Stimulated activated CD8-positive, alpha-beta memory T cell treated with anti-CD3 and anti-CD28 coated beads, Interleukin-7, amount 100 ng/mL, for 48 hours (primary cell): Measurements from ENCODE around the gene ZSWIM6.

Experiments
- DNase-seq, 2 donors: peaks; one replicate each; pipeline ENCODE4 v3.0.0-alpha.2; 2020; ENCODE audit warnings: low read depth in 1 of 2; ENCODE audit errors: extremely low read depth in 1 of 2

ZSWIM6 gene

DNA sequence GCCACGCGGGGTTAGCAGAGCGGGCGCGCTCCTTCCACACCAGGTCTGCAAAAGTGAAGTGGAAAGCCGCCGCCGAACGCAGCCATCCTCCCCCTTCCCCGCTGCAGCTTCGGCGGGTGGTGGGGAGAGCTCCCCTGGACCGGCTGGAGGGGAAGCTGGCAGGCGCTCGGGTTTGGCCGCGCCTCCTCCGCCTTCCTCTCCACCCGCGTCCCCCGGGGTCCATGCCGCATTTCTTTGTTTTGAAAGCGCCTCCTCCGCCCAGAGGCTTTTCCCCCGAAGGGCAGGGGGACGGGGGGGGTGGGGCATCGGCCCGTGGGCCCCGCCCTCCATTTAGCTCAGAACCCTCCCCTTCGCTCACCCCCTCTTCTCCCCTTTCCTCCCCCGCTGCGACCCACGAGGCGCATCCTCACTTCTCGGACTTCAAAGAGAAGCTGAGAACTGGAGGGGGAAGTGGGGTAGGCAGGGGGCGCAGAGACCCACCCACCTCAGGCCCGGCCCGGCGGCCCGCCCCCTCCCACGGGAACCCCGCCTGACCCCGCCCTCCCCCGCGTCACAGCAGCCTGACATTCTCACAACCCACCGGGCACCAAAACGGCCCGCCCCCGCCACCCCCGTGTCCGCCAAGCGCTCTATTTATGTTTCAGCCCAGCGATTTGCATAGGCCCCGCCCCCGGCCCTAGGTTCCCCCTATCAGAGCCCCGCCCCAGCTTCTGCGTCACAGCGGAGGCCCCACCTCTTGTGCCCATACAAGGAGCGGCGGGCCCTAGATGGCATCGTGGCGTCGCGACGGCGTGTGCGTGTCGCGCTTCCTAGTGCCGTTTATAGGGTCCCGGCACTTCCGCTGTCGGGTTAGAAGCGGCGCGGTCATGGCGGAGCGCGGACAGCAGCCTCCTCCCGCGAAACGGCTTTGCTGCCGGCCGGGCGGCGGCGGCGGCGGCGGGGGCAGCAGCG, at the start of gene ZSWIM6:
Gene ZSWIM6 (plus strand): TSS at position 852 of the 951 bp plus-strand sequence. CDS start 15 bp downstream, at position 867.
- peak; percentile 91 to 97 for DNase-seq

GRCh38 chr5:61283471-61283870, 48.6 kb upstream of the ZSWIM6 start:
- DNase-seq, result no peak

- DNase-seq, result no peak
Observed at GRCh38 chr5:61285531-61285930, 46.5 kb upstream of the ZSWIM6 start.

GRCh38 chr5:61286446-61287132, 45.5 kb upstream of the ZSWIM6 start:
- no peak for DNase-seq

DNA sequence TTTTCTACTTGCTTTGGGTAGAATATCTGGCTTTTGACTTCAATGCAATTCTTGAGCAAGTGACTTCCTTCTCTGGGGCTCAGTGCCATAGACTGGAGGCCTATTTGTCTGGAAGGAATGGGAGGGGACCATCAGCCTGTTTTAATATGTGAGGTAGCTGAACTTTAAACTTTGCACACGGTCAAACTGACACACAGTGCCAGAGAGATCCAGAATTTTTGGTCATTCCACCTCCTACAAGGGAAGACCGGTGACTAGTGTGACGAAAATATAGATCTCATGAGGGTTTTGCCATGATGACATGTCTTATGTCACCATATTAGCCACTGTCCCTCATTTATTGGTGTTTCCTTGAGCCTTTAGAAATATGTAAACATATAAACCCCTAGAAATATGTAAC, 44.6 kb upstream of the ZSWIM6 start:
- no peak for DNase-seq

GRCh38 chr5:61289241-61289640, 42.8 kb upstream of the ZSWIM6 start:
- DNase-seq, result no peak

DNA sequence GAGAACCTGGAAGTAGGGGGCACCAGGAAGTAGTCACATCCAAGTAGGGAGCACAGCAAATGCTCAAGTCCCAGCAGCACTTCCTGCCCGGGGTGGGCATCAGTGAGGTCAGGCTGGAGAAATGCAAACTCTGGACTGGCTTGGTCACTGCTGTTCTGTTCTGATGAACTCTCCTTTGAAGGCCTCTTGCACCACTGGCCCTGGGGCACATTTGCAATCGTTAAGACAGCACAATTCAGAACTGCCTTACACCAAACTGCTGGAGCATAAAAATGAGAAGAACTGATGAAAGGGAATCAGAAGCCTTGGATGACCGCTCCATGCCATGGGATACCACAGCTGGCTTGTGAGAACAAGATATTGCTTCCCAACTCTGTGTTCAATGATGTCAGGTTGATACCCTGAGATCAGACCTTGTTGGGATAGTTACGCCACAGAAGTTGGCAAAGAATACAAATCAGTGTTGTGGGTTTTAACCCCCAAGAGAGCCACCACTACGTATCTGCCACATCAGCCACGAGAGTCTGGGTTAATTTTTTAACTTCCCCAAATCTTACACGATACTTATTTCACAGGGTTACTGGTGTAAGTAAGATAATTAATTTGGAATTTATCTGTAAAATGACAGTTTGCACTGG, 42.3 kb upstream of the ZSWIM6 start:
- DNase-seq, result no peak

DNA sequence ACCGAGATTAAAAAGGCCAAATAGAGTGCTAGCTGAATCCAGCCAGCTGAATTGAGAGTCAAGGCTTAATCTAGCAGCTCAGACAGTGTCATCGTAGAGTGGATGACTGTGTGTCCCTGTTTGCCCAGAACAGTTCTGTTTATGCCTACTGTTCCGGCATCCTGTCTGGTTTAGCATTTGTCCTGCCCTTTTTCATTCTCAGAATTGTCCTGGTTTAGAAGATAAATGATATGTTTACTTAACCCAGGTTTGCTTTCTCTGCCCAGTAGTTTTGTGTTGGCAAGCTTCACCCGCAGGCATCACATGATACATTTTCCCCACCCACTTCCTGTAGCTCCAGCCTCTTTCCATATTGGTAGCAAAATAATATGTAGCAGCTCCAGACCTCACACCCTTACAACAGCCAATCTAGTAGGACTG, 41.3 kb upstream of the ZSWIM6 start:
- DNase-seq, result no peak

DNA sequence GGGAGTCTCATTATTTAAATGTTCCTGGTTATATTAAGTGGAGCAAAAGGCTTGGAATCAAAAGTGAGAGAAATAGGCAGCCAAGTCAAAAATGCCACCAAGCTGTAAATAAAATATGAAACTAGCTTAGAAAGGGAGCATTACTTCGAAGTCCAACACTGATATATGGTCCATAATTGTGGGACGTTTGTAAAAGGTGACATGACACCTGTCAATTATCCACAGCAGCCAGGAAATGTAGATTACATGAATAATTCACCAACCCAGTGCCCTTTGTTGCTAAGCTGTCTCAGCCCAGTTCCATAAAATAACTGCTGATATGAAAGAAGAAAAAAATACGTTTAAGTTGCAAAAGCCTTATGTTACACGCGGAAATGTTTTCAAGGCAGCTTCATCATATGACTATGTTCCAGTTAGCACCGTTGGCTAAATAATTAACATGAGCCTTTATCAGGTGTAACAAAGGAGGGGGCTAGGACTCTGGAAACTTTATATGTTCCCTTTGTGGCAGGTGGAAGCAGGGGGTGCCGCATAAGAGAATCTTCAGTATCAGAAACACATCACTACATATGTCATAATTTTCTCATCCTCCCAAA, 39.9 kb upstream of the ZSWIM6 start:
- no peak for DNase-seq

GRCh38 chr5:61293071-61293470, 39.0 kb upstream of the ZSWIM6 start:
- DNase-seq, result no peak

DNA sequence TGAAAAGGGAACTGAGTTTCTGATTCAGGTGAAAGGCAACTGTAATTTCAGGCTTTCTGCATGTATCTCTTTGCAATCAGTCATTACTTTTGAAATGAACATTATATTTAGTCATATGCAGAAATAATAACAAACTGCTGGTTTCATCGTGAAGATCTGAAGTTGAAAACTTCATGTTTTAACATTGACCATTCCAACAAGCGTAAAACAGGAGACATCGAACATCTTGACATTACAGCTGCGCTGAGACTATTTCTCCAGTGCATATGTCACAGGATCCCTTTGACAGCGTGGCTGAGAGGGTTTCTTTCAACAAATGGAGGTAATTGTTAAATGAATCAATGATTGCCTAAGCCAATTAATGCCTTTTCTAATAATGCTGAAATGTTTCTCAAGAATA, 38.2 kb upstream of the ZSWIM6 start:
- no peak for DNase-seq

GRCh38 chr5:61295365-61295764, 36.7 kb upstream of the ZSWIM6 start:
- no peak for DNase-seq

DNA sequence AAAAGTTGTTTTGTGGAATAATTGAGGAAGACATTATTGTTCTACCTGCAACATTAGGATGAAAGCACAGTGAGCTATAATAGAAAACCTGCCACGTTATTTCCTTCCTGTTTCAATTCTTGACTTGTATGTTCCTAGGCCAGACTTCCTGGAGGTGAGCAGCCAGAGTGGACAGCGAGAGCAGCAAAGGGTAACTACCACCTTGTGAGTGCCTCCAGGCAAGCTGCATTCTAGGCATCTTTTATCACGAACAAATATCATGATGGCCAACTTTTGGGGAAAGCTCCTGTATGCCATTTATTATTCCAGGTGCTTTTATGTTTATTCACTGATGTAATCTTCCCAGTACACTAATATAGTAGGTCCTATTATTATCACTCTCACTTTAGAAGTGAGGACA, 34.0 kb upstream of the ZSWIM6 start:
- DNase-seq, result no peak

DNA sequence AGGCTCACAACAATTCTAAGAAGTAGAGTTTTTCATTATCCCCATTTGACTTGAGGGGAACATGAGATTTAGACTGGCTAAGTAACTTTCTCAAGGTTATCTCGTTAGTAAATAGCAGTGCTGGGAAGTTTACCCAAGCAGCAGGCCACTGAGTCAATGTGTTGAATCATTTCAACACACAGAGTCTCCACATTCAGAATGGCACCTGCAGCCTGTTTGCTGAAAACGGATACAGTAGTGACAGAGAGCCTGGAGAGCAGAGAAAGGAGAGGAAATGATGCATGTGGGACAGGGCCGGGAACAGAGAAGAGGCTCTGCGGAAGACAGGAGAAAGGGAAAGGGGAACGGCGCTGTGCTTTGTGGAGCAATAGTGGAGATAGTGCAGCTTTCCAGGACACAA, 33.5 kb upstream of the ZSWIM6 start:
- no peak for DNase-seq

- no peak for DNase-seq
Observed at GRCh38 chr5:61299261-61299681, 32.8 kb upstream of the ZSWIM6 start.

DNA sequence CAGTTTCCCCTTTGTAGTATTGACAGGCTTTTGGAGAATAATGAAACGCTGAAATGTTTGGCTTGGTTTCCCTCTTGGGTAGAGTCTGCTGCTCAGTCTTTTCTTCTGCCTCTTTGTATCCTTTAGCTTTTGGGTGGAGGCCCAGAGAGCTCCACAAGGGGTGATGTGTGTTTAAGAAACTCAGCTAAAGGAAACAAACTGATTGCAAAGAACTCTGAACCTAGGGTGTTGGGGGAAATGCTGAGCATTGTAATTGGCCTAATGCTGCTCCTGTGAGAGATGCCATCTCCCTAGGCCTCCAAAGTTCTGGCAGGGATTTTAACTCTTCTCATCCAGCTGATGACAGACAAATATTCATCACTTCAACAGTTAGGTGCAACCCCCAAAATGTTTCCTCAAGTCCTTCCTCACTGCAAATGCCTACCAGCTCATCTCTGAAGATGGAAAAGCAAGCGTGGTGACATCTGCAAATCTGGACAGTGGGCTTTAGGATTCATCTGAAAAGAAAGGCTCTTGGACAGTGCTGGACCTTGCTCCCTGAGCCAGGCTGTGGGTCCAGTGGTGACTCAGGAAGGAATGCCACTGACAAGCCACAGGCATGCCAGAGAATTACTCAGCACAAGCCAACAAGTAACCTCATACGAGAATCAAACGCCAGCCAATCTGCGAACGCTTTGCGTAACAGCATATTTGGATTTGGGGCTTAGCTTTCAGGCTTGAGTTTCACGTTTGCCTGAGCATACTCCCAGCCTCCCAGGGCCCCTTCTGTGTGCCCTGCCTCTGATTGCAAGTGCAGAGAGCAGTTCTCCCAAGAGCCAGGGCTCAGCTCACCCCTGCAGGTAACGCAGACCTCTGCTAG, 30.5 kb upstream of the ZSWIM6 start:
- no peak for DNase-seq

DNA sequence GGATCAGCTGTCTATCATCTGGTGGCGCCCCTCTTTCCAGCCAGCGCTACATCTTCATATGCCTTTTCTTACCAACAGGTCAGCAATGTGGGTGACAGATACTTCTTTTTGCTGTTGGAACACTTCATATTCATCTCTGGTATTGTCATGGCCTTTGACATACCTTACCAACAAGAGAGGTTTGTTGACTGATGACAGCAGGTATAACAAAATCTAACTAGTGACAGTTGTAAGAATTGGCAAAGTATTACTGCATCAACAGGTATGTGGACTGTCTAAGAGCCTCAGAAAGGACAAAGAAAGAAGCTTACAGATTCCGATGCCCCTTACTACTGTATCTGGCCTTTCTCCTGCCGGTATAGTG, 29.9 kb upstream of the ZSWIM6 start:
- DNase-seq, result no peak

GRCh38 chr5:61303346-61303745, 28.7 kb upstream of the ZSWIM6 start:
- no peak for DNase-seq

GRCh38 chr5:61304590-61305381, 27.3 kb upstream of the ZSWIM6 start:
- DNase-seq, result no peak
